IMR-90 (cell line): ENCODE data around the gene PGAP1.

Experiments
- NFE2L2 ChIP-seq: fragments of 150-350 bp; IDR thresholded peaks from 2 replicates; pipeline ENCODE4 v1.6.1; 2016; ENCODE audit warnings: low read depth, mild to moderate bottlenecking, low read length
- POLR2A ChIP-seq: IDR thresholded peaks from 2 replicates; pipeline ENCODE4 v1.6.1; 2012; ENCODE audit warnings: mild to moderate bottlenecking, low read depth, low read length
- USF2 ChIP-seq: fragments of 150-350 bp; IDR thresholded peaks from 2 replicates; pipeline ENCODE4 v1.6.1; 2017; ENCODE audit warnings: mild to moderate bottlenecking, antibody characterized with exemption, low read length, low read depth
- TF ChIP-seq, protein P1 (sequence below): conservative IDR thresholded peaks from 2 replicates; pipeline ENCODE4 v1.5.1; 2012; ENCODE audit warnings: mild to moderate bottlenecking, low read depth, low read length, improper control_type of control experiment

- TF ChIP-seq POLR2A = no peak
- TF ChIP-seq, protein P1, sequence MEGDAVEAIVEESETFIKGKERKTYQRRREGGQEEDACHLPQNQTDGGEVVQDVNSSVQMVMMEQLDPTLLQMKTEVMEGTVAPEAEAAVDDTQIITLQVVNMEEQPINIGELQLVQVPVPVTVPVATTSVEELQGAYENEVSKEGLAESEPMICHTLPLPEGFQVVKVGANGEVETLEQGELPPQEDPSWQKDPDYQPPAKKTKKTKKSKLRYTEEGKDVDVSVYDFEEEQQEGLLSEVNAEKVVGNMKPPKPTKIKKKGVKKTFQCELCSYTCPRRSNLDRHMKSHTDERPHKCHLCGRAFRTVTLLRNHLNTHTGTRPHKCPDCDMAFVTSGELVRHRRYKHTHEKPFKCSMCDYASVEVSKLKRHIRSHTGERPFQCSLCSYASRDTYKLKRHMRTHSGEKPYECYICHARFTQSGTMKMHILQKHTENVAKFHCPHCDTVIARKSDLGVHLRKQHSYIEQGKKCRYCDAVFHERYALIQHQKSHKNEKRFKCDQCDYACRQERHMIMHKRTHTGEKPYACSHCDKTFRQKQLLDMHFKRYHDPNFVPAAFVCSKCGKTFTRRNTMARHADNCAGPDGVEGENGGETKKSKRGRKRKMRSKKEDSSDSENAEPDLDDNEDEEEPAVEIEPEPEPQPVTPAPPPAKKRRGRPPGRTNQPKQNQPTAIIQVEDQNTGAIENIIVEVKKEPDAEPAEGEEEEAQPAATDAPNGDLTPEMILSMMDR = no peak
- TF ChIP-seq NFE2L2 = no peak
- TF ChIP-seq USF2 = no peak
Measured at GRCh38 chr2:196961889-196962288, 35.4 kb upstream of the PGAP1 start.
